ENCODE data around the gene ADH4.

Gene ADH4

DNA sequence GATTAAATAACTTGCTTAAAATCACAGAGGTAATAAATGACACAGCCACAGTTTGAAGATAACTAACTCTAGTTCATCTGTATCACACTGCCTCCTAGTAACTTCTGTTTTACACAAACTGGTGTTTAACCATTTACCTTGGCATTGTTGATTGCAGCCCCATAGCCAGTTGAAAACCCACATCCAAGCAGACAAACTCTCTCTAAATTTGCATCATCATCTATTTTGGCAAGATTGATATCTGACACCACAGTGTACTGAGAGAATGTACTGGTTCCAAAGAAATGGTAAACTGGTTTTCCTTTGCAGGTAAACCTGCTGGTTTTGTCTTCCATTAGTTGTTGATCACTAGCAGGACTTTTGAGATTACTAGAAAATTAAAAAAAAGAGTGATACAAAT is 7.8 kb downstream of the ADH4 start:
- H3K4me1 ChIP-seq (ENCODE audit: insufficient read depth, poor library complexity, severe bottlenecking): no peaks in the 10 kb centered on the region
- no peak overlapping the region for H3K4me3 ChIP-seq (ENCODE audit: severe bottlenecking)
- TF ChIP-seq, protein P1, sequence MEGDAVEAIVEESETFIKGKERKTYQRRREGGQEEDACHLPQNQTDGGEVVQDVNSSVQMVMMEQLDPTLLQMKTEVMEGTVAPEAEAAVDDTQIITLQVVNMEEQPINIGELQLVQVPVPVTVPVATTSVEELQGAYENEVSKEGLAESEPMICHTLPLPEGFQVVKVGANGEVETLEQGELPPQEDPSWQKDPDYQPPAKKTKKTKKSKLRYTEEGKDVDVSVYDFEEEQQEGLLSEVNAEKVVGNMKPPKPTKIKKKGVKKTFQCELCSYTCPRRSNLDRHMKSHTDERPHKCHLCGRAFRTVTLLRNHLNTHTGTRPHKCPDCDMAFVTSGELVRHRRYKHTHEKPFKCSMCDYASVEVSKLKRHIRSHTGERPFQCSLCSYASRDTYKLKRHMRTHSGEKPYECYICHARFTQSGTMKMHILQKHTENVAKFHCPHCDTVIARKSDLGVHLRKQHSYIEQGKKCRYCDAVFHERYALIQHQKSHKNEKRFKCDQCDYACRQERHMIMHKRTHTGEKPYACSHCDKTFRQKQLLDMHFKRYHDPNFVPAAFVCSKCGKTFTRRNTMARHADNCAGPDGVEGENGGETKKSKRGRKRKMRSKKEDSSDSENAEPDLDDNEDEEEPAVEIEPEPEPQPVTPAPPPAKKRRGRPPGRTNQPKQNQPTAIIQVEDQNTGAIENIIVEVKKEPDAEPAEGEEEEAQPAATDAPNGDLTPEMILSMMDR (IDR thresholded peaks at IDR 0.05; ENCODE audit: poor library complexity, severe bottlenecking): no peak
- DNase-seq (ENCODE audit: low spot score): no peak
- H3K27me3 ChIP-seq (ENCODE audit: insufficient read depth, poor library complexity, severe bottlenecking): no peaks in the 10 kb centered on the region
- no peak overlapping the region for H3K27ac ChIP-seq (ENCODE audit: poor library complexity, severe bottlenecking)
- H3K9me3 ChIP-seq (ENCODE audit: severe bottlenecking): no peaks in the 10 kb centered on the region
- no peak for ATAC-seq (ENCODE audit: low read depth)
- H3K36me3 ChIP-seq (ENCODE audit: low read depth): no peaks in the 10 kb centered on the region

GRCh38 chr4:99135541-99136162 is 8.4 kb downstream of the ADH4 start:
- no peaks in the 10 kb centered on the region for H3K27me3 ChIP-seq (ENCODE audit: insufficient read depth, poor library complexity, severe bottlenecking)
- TF ChIP-seq, protein P1 (IDR thresholded peaks at IDR 0.05; ENCODE audit: poor library complexity, severe bottlenecking): no peak
- H3K4me3 ChIP-seq (ENCODE audit: severe bottlenecking): no peak overlapping the region
- no peaks in the 10 kb centered on the region for H3K9me3 ChIP-seq (ENCODE audit: severe bottlenecking)
- ATAC-seq (ENCODE audit: low read depth): no peak
- no peaks in the 10 kb centered on the region for H3K4me1 ChIP-seq (ENCODE audit: insufficient read depth, poor library complexity, severe bottlenecking)
- DNase-seq (ENCODE audit: low spot score): no peak
- H3K36me3 ChIP-seq (ENCODE audit: low read depth): no peaks in the 10 kb centered on the region
- no peak overlapping the region for H3K27ac ChIP-seq (ENCODE audit: poor library complexity, severe bottlenecking)

GRCh38 chr4:99134586-99134985 is 9.5 kb downstream of the ADH4 start:
- TF ChIP-seq, protein P1 (IDR thresholded peaks at IDR 0.05; ENCODE audit: poor library complexity, severe bottlenecking): no peak
- no peak overlapping the region for H3K4me3 ChIP-seq (ENCODE audit: severe bottlenecking)
- ATAC-seq (ENCODE audit: low read depth) (no peak), DNase-seq (ENCODE audit: low spot score) (no peak)
- no peaks in the 10 kb centered on the region for H3K9me3 ChIP-seq (ENCODE audit: severe bottlenecking)
- H3K36me3 ChIP-seq (ENCODE audit: low read depth): no peaks in the 10 kb centered on the region
- no peak overlapping the region for H3K27ac ChIP-seq (ENCODE audit: poor library complexity, severe bottlenecking)
- no peaks in the 10 kb centered on the region for H3K27me3 ChIP-seq (ENCODE audit: insufficient read depth, poor library complexity, severe bottlenecking)
- H3K4me1 ChIP-seq (ENCODE audit: insufficient read depth, poor library complexity, severe bottlenecking): no peaks in the 10 kb centered on the region

DNA sequence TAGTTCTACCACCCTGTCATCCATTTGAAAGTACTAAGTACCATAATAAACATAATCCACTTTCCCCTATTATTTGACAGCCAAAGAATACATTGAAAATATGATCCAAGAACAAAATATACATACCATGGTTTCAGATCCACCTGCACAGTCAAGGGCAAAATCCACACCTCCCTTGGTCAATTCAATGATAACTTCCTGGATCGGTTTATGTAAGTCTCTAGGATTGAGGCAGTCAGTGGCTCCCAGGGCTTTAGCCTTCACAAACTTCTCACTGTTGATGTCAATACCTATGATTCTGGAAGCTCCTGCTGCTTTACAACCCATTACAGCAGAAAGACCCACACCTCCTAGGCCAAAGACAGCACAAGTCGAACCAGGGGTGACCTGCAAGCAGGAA is 12.7 kb downstream of the ADH4 start:
- Histone ChIP-seq H3K27ac (ENCODE audit: poor library complexity, severe bottlenecking) (no peak overlapping the region), H3K27me3 (ENCODE audit: insufficient read depth, poor library complexity, severe bottlenecking) (no peaks in the 10 kb centered on the region), H3K9me3 (ENCODE audit: severe bottlenecking) (no peaks in the 10 kb centered on the region), H3K4me1 (ENCODE audit: insufficient read depth, poor library complexity, severe bottlenecking) (no peaks in the 10 kb centered on the region), H3K4me3 (ENCODE audit: severe bottlenecking) (no peak overlapping the region), H3K36me3 (ENCODE audit: low read depth) (no peaks in the 10 kb centered on the region)
- no peak for DNase-seq (ENCODE audit: low spot score)
- ATAC-seq (ENCODE audit: low read depth): no peak
- TF ChIP-seq, protein P1 (IDR thresholded peaks at IDR 0.05; ENCODE audit: poor library complexity, severe bottlenecking): no peak

DNA sequence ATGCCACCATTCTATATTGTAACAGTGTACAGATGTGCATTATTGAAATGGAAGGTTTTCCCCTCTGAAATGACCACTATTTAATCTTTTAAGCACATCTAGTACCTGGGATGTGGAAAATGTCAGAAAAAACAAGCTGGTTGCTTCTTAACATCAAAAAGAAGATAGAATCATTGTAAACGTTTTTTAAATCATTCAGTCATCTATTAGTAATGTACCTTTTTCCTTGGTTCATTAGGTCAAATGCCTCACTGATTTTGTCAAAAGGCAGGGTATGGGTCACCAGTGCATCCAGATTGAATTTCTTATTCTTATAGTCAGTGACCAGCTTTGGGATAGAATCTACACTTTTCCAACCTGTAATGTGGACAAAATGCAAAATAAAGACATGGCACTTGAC is 17.7 kb downstream of the ADH4 start:
- H3K4me1 ChIP-seq (ENCODE audit: insufficient read depth, poor library complexity, severe bottlenecking): no peaks in the 10 kb centered on the region
- ATAC-seq (ENCODE audit: low read depth) (no peak), DNase-seq (ENCODE audit: low spot score) (no peak)
- no peak overlapping the region for H3K4me3 ChIP-seq (ENCODE audit: severe bottlenecking)
- no peaks in the 10 kb centered on the region for H3K36me3 ChIP-seq (ENCODE audit: low read depth)
- TF ChIP-seq, protein P1 (IDR thresholded peaks at IDR 0.05; ENCODE audit: poor library complexity, severe bottlenecking): no peak
- H3K27me3 ChIP-seq (ENCODE audit: insufficient read depth, poor library complexity, severe bottlenecking): no peaks in the 10 kb centered on the region
- H3K9me3 ChIP-seq (ENCODE audit: severe bottlenecking): no peaks in the 10 kb centered on the region
- no peak overlapping the region for H3K27ac ChIP-seq (ENCODE audit: poor library complexity, severe bottlenecking)

Measured in RWPE2 (cell line).